HepG2 (cell line): Measurements from ENCODE around the gene TSNAXIP1. TPM values are rescaled to one million over a fixed set of nuclear protein-coding genes. Genes with fewer than 3 reads are reported as not detected.

Source experiments
- ATF7-NPFF ChIP-seq: sonication (generic); formaldehyde crosslinking; IDR thresholded peaks from 2 replicates; pipeline ENCODE4 v1.8.1; 2023; ENCODE audit warnings: mild to moderate bottlenecking, low read depth, missing genetic modification reagents, moderate library complexity
- DMAP1 ChIP-seq: IDR thresholded peaks from 2 replicates; pipeline ENCODE4 v1.6.1; 2016
- GATA4 ChIP-seq: sonication (generic); IDR thresholded peaks from 2 replicates; pipeline ENCODE4 v1.6.1; 2016; ENCODE audit warnings: antibody characterized with exemption, low read depth, borderline replicate concordance
- HOXA3 ChIP-seq: sonication (generic); formaldehyde crosslinking; IDR thresholded peaks from 2 replicates; pipeline ENCODE4 v1.5.0; 2020; ENCODE audit warnings: missing genetic modification reagents
- IRX3 ChIP-seq: sonication (generic); formaldehyde crosslinking; IDR thresholded peaks from 2 replicates; pipeline ENCODE4 v1.8.1; 2023; ENCODE audit warnings: mild to moderate bottlenecking, low read depth, missing genetic modification reagents, borderline replicate concordance
- MIER2 ChIP-seq: IDR thresholded peaks from 2 replicates; pipeline ENCODE4 v1.6.1; 2016; ENCODE audit warnings: missing biosample characterization, missing genetic modification reagents
- NKX3-1 ChIP-seq: sonication (generic); formaldehyde crosslinking; IDR thresholded peaks from 2 replicates; pipeline ENCODE4 v1.5.0; 2020; ENCODE audit warnings: missing genetic modification reagents
- PAWR ChIP-seq: sonication (generic); formaldehyde crosslinking; IDR thresholded peaks from 2 replicates; pipeline ENCODE4 v1.4.0; 2020; ENCODE audit warnings: missing genetic modification reagents, mild to moderate bottlenecking, borderline replicate concordance
- RBAK ChIP-seq: sonication (generic); formaldehyde crosslinking; IDR thresholded peaks from 2 replicates; pipeline ENCODE4 v1.5.1; 2020; ENCODE audit warnings: mild to moderate bottlenecking, missing genetic modification reagents
- ZFAT ChIP-seq: sonication (generic); formaldehyde crosslinking; conservative IDR thresholded peaks from 2 replicates; pipeline ENCODE4 v1.8.1; 2023; ENCODE audit warnings: missing genetic modification reagents, inconsistent platforms
- ZNF121 ChIP-seq: sonication (generic); formaldehyde crosslinking; IDR thresholded peaks from 2 replicates; pipeline ENCODE4 v1.5.0; 2020; ENCODE audit warnings: mild to moderate bottlenecking, missing genetic modification reagents
- ZNF563 ChIP-seq: sonication (generic); formaldehyde crosslinking; IDR thresholded peaks from 2 replicates; pipeline ENCODE4 v1.8.0; 2022; ENCODE audit warnings: mild to moderate bottlenecking, moderate library complexity, missing genetic modification reagents
- ZNF703 ChIP-seq: sonication (generic); formaldehyde crosslinking; IDR thresholded peaks from 2 replicates; pipeline ENCODE4 v1.5.1; 2020; ENCODE audit warnings: missing genetic modification reagents, mild to moderate bottlenecking, moderate library complexity, borderline replicate concordance
- ZNF773 ChIP-seq: sonication (generic); formaldehyde crosslinking; IDR thresholded peaks from 2 replicates; pipeline ENCODE4 v1.4.0; 2020; ENCODE audit warnings: missing genetic modification reagents, borderline replicate concordance
- ZNF777 ChIP-seq: sonication (generic); formaldehyde crosslinking; IDR thresholded peaks from 2 replicates; pipeline ENCODE4 v1.4.0; 2020; ENCODE audit warnings: missing genetic modification reagents
- polyA plus RNA-seq, 8 experiments: library from polyadenylated mRNA; depleted of rRNA in 3 of 8; stranded (reverse) in 7 of 8; unstranded in 1 of 8; fragments of >200 nt; fragmentation: Illumina TruSeq in 4 of 8; extraction: Trizol in 4 of 8; gene quantifications; 2 replicates each; pipeline versions ENCODE4 v1.2.1 to v1.2.3, GENCODE V29; 2011 to 2016; ENCODE audit warnings: low read depth in 4 of 8, missing spikeins in 1 of 8, mixed read lengths in 1 of 8; ENCODE audit not compliant: insufficient read depth in 1 of 8
- total RNA-seq, 5 experiments: library from RNA; depleted of rRNA; stranded (reverse); fragments of >200 nt; fragmentation: Illumina TruSeq; extraction: Trizol; gene quantifications; 2 replicates each; pipeline ENCODE4 v1.2.3, GENCODE V29; 2016; ENCODE audit warnings: low read depth in 1 of 5
- TF ChIP-seq, protein P1 (sequence below): sonication (generic); formaldehyde crosslinking; conservative IDR thresholded peaks from 2 replicates; pipeline ENCODE4 v1.4.0; 2020; ENCODE audit warnings: missing genetic modification reagents
- TF ChIP-seq, protein P2 (sequence below): sonication (generic); formaldehyde crosslinking; IDR thresholded peaks from 2 replicates; pipeline ENCODE4 v1.8.0; 2022; ENCODE audit warnings: mild to moderate bottlenecking, missing genetic modification reagents, moderate library complexity
- TF ChIP-seq, protein P3 (sequence below): sonication (generic); formaldehyde crosslinking; IDR thresholded peaks from 2 replicates; pipeline ENCODE4 v1.9.0; 2021; ENCODE audit warnings: mild to moderate bottlenecking, missing genetic modification reagents

TSNAXIP1 gene
- total and polyA plus RNA-seq, 2 of the 13 experiments (the other 11 are each of a cell fraction or from before 2014, with no cell fraction given), result 0.37 to 0.86 TPM

DNA sequence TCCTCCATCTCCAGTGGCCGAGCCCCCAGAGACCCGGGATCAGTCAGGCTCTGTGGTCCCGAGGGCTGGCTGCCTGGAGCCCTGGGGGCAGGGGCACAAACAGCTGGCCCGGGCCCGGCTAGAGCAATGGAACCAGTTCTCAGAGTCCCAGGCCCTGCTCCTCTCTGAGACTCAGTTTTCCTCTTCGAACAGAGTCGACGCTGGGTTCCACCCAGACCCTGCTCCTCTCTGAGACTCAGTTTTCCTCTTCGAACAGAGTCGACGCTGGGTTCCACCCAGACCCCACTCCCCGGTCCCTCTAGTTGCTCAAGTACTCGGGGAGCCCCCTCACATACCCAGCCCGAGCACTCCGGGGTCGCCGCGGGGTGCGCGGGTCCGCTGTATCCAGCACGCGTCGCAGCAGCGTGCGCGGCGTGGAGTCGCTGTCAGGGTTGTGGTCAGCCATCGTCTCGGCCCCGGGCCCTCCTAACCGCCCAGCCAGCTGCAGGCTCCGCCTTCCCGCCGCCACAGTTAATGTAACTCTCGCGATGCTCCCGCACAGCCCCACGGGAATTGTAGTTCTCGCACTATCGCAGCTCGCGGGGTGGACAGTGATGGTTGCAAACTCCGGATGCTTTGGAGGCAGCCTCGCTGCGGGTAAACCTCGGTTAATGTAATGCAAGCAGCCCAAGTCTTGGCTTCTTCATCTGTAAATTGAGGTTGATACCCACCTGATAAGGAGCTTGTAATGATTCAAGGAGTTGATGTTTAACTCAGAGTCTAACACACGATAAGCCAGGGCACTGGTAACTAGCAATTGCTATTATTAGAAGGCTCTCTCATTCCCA lies 26.9 kb downstream of the TSNAXIP1 start (continued):
- TF ChIP-seq, protein P1, sequence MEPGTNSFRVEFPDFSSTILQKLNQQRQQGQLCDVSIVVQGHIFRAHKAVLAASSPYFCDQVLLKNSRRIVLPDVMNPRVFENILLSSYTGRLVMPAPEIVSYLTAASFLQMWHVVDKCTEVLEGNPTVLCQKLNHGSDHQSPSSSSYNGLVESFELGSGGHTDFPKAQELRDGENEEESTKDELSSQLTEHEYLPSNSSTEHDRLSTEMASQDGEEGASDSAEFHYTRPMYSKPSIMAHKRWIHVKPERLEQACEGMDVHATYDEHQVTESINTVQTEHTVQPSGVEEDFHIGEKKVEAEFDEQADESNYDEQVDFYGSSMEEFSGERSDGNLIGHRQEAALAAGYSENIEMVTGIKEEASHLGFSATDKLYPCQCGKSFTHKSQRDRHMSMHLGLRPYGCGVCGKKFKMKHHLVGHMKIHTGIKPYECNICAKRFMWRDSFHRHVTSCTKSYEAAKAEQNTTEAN (CRISPR knock-in tag), result peak; percentile 70; the same call in 1 of the 2 replicates
- TF ChIP-seq RBAK (0 out of 2 replicates have a peak, but pooled peaks have one; percentile 21), ATF7-NPFF (CRISPR knock-in tag) (peak; percentile 90), DMAP1 (CRISPR knock-in tag) (peak; percentile 83), ZNF703 (peak; percentile 86; the same call in 1 of the 2 replicates), NKX3-1 (CRISPR knock-in tag) (no peak; the same call in 1 of the 2 replicates), PAWR (no peak; the same call in 1 of the 2 replicates), ZNF773 (CRISPR knock-in tag) (peak; percentile 75; the same call in 1 of the 2 replicates), MIER2 (CRISPR knock-in tag) (peak; percentile 74; the same call in 1 of the 2 replicates), HOXA3 (peak; percentile 96), ZNF777 (CRISPR knock-in tag) (peak; percentile 80), ZNF121 (no peak), ZFAT (no peak), GATA4 (0 out of 2 replicates have a peak, but pooled peaks have one; percentile 59), IRX3 (CRISPR knock-in tag) (peak; percentile 93), ZNF563 (CRISPR knock-in tag) (peak; percentile 85)
- TF ChIP-seq, protein P2, sequence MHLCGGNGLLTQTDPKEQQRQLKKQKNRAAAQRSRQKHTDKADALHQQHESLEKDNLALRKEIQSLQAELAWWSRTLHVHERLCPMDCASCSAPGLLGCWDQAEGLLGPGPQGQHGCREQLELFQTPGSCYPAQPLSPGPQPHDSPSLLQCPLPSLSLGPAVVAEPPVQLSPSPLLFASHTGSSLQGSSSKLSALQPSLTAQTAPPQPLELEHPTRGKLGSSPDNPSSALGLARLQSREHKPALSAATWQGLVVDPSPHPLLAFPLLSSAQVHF (CRISPR knock-in tag), result no peak
- TF ChIP-seq, protein P3, sequence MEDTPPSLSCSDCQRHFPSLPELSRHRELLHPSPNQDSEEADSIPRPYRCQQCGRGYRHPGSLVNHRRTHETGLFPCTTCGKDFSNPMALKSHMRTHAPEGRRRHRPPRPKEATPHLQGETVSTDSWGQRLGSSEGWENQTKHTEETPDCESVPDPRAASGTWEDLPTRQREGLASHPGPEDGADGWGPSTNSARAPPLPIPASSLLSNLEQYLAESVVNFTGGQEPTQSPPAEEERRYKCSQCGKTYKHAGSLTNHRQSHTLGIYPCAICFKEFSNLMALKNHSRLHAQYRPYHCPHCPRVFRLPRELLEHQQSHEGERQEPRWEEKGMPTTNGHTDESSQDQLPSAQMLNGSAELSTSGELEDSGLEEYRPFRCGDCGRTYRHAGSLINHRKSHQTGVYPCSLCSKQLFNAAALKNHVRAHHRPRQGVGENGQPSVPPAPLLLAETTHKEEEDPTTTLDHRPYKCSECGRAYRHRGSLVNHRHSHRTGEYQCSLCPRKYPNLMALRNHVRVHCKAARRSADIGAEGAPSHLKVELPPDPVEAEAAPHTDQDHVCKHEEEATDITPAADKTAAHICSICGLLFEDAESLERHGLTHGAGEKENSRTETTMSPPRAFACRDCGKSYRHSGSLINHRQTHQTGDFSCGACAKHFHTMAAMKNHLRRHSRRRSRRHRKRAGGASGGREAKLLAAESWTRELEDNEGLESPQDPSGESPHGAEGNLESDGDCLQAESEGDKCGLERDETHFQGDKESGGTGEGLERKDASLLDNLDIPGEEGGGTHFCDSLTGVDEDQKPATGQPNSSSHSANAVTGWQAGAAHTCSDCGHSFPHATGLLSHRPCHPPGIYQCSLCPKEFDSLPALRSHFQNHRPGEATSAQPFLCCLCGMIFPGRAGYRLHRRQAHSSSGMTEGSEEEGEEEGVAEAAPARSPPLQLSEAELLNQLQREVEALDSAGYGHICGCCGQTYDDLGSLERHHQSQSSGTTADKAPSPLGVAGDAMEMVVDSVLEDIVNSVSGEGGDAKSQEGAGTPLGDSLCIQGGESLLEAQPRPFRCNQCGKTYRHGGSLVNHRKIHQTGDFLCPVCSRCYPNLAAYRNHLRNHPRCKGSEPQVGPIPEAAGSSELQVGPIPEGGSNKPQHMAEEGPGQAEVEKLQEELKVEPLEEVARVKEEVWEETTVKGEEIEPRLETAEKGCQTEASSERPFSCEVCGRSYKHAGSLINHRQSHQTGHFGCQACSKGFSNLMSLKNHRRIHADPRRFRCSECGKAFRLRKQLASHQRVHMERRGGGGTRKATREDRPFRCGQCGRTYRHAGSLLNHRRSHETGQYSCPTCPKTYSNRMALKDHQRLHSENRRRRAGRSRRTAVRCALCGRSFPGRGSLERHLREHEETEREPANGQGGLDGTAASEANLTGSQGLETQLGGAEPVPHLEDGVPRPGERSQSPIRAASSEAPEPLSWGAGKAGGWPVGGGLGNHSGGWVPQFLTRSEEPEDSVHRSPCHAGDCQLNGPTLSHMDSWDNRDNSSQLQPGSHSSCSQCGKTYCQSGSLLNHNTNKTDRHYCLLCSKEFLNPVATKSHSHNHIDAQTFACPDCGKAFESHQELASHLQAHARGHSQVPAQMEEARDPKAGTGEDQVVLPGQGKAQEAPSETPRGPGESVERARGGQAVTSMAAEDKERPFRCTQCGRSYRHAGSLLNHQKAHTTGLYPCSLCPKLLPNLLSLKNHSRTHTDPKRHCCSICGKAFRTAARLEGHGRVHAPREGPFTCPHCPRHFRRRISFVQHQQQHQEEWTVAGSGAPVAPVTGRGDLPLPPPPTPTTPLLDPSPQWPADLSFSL, result no peak; the same call in 1 of the 2 replicates
